Adrenal gland (tissue), 5 donors: ENCODE data around the gene DCAF15.
A peak's percentile ranks its signal among the peaks of the same experiment; 100 is the strongest.

Source experiments
- CTCF ChIP-seq, 6 experiments: fragments of 450-650 bp in 4 of 6; fragments of 200-600 bp in 2 of 6; sonication (generic) in 1 of 6; IDR thresholded peaks; 1 replicate in 5 of 6; 2 replicates in 1 of 6; pipeline versions ENCODE4 v1.5.1 to v1.8.0; 2016 to 2021; ENCODE audit warnings: antibody characterized with exemption in 6 of 6, mild to moderate bottlenecking in 2 of 6, moderate library complexity in 1 of 6
- POLR2A ChIP-seq, 2 donors: fragments of 450-650 bp; IDR thresholded peaks; one replicate each; pipeline ENCODE4 v1.6.1; 2017; ENCODE audit warnings: antibody characterized with exemption in 2 of 2, mild to moderate bottlenecking in 2 of 2, moderate library complexity in 1 of 2
- donor health status: DM: no; HTN: no; CAD: no.

DNA sequence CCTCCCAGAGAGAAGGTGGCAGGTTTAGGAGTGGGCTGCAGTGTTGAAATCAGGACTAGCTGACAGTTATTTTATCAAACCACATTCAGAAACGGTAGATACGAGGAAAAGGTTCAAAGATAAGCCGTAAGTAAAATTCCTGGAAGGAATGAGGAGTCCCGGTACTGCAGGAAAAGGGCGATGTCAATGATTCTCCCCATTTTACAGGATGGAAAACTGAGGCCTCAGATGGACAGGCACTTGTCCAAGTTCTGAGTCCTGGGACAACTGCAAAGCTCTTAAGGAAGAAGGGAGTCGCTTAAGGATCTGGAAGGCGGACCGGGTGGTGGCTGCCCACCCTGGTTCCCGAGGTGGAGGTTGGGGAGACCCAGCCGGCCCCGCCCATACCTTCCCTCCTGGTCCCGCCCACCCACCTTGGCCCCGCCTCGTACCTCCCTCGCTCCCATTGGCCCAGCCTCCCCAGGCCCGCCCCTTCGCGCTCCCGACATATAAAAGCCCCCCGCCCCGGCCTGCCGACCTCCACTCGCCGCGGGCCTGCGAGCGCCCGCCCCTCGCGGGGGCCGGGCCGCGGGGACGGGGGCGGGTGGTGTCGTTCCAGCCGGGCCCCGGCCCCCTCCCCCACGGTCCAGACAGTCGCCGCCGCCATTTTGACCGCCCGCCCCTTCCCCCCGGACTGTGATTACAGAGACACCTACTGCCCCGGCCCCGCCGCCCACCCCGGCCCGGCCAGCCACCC is 53.2 kb downstream of the DCAF15 start:
- TF ChIP-seq CTCF (IDR thresholded peaks at IDR 0.05), result no peak
- peak; percentile 18 to 44 for TF ChIP-seq POLR2A (IDR thresholded peaks at IDR 0.05)
